ENCODE measurements around the gene REEP1. TPM values are rescaled to one million over a fixed set of nuclear protein-coding genes. Genes with fewer than 3 reads are reported as not detected.

REEP1 gene
- total RNA-seq, 1 experiment from 2014 or later, result not detected

- no peak for DNase-seq (ENCODE audit: low read depth)
Observed at GRCh38 chr2:86195808-86196387, 141.5 kb downstream of the REEP1 start.

DNA sequence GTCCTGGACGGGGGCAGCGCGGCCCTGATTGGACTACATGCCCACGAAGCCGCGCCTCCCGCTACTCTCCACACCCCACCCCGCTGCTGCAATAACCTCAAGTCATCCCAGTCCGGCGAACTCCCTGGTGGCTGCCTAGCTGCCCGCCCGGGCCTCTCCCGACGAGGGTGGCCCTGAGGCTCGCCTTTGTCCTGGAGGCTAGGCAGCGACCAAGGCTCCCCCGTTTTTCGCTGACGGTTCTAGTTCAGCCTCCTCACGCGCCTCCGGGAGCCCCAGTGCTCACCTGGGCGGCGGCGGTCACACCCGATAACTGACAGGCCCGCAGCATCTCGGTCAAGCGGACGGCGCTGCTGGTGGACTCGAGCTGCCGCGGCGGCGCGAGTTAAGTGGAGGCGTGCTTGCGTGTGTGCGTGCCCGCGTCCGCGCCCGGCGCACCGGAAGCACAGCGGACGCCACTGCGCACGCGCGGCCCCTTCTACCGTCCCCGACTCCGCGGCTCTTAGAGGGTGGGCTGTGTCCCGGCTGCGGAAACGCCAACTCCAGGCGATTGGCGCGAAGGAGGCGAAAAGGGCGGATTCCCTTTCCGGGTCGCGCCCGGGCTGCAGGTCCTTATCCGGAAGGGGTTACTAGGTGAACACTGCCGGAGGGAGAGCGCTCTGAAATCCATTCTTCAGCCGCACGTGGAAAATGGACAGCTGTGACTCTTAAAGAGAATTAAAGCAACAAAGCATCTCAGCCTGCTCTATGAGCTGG, 142.2 kb downstream of the REEP1 start, which contains the start of gene IMMT:
TSS of gene IMMT (minus strand) at position 408 of the 753 bp plus-strand sequence. CDS start at position 328, 80 bp downstream.
- peak; percentile 97 for DNase-seq (ENCODE audit: low read depth)

DNA sequence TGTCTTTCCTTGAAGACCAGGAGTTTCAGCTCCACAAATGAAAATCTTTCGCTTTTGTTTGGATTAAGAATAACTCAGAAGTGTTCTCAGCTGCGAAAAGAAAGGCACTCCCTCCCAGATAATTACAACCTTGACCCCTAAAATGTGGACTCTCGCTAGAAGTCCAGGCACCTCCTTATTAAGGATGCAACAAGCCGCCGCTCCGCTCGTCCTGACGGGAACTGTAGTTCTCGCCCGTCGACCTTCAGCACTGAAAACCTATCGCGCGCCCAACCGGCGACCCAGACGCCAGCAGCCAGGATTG, 142.7 kb downstream of the REEP1 start:
- DNase-seq (ENCODE audit: low read depth), result no peak

DNA sequence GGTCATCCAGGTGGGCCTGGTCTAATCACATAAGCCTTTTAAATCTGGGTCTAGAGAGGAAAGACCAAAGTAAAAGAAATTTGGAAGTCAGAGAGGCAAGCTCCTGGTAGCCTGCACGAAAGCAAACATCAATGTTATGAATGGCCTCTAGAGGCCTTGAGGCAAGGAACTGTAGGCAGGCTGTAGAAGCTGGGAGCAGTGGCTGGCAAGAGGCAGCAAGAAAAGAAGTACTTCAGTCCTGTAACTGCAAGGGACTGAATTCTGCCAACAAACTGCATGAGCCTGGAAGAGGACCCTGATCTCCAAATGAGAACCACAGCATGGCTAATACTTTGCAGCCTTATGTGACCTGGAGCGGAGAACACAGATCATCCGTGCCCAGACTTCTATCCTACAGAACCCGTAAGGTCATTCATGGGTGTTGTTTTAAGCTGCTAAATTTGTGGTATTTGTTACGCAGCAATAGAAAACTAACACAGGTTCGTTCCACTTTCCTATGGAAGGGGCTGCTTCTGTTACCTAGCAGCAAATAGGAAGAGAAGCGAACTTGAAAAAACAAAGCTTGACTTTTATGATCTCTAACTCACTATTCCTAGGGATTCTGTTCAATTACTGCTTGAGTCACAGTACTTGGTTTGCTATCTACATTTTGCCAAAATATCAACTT, 143.4 kb downstream of the REEP1 start:
- DNase-seq (ENCODE audit: low read depth), result peak; percentile 34

GRCh38 chr2:86189782-86190416, 147.5 kb downstream of the REEP1 start:
- DNase-seq (ENCODE audit: low read depth), result no peak

- DNase-seq (ENCODE audit: low read depth), result no peak
Observed at GRCh38 chr2:86186431-86186830, 151.0 kb downstream of the REEP1 start.

- DNase-seq (ENCODE audit: low read depth), result no peak
Observed at GRCh38 chr2:86185517-86186212, 151.8 kb downstream of the REEP1 start.

DNA sequence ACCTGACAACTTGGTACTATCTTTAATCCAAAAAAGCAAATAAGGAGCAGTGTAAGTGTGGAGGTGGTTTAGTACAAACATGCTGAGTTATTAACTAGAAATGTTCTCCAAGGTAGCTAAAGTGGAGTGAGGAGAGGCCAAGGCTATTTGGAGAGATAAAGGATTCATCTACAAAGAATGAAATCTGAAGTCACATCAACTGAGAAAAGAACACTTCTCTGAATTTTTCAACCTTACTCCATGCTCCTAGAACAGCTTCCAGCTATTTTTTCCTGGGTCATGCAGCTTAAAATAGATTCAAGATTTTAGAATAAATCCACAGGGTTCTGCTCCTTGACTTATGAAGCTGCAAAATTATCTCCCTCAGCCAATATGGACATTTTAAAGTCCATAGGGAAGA, 160.8 kb downstream of the REEP1 start:
- DNase-seq (ENCODE audit: low read depth), result no peak

DNA sequence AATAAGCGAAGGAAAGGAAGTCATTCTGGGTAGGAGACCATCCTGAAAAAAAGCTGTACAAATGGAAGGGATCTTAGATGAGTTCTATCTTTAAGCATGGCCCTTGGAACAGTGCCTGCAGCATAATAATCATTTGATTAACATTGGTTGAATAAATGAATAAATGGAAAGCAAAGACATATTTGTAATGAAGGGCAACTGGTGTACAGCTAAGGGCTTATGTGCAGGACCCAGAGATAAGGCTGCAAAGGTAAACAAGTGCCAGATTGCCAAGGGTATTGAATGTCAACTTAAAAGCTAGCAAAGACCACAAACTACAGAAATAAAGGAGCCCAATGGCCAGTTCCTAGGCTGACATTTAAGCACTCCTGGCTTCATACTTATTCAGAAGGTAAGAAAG, 161.6 kb downstream of the REEP1 start:
- DNase-seq (ENCODE audit: low read depth), result no peak

GRCh38 chr2:86174445-86174844, 163.0 kb downstream of the REEP1 start:
- DNase-seq (ENCODE audit: low read depth), result no peak

- DNase-seq (ENCODE audit: low read depth), result no peak
Observed at GRCh38 chr2:86172610-86173009, 164.8 kb downstream of the REEP1 start.

DNA sequence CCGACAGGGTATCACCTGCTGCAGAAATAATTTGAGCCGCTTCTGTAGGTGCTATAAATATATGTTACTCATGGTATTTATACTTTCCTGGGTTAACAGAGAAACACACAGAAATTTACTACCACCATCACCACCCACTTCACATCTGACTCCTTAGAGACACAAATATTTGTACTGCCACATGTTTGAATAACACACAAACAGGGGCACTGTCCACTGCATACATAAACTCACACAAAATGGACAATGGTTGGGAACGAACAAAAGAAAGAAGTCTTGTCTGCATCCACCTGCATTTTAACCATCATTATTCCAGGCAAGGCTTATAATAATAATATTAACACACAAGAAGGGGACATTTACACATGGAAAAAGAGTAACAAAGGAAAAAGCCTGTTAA, 166.1 kb downstream of the REEP1 start:
- no peak for DNase-seq (ENCODE audit: low read depth)

DNA sequence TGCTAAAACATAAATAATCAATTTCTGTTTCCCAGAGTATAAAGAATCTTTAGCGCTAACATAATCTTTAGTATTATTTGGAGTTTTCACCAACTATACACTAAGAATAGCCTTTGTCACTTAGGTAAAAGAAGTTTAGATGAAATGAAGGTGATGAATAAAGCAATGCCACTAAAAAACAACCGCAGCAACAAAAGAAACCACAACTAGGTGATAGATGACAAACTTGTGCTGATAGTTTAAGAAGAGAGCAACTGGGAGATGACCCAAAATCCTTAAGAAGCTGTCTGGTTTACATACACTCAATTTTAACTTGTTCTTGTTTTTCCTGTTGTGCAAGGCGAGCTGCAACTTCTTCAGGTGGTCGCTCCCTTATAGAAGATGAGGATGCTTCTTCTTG, 167.0 kb downstream of the REEP1 start:
- DNase-seq (ENCODE audit: low read depth), result no peak

Other genes with a start within 250 kb of the REEP1 start
- gene POLR1A, start 231.7 kb downstream of the REEP1 start, total RNA-seq (2014; rRNA removed; shearing (Covaris generic)), result 13.0 and 17.2 TPM in 2 replicates
- 78.5 and 92.3 TPM in 2 replicates for gene PTCD3, start 231.4 kb downstream of the REEP1 start, total RNA-seq (2014; rRNA removed; shearing (Covaris generic))
- gene IMMT, start 142.2 kb downstream of the REEP1 start, total RNA-seq (2014; rRNA removed; shearing (Covaris generic)), result 80.7 and 97.8 TPM in 2 replicates
- gene MRPL35, start 138.2 kb downstream of the REEP1 start, total RNA-seq (2014; rRNA removed; shearing (Covaris generic)), result 110 and 159 TPM in 2 replicates
- 20.1 and 23.4 TPM in 2 replicates for gene KDM3A, start 103.7 kb upstream of the REEP1 start, total RNA-seq (2014; rRNA removed; shearing (Covaris generic))
- gene CHMP3, start 225.8 kb upstream of the REEP1 start, total RNA-seq (2014; rRNA removed; shearing (Covaris generic)), result 59.9 and 63.3 TPM in 2 replicates

All from RPMI7951 (cell line).